ENCODE data around the gene ZFC3H1. TPM values are rescaled to one million over a fixed set of nuclear protein-coding genes. Genes with fewer than 3 reads are reported as not detected.

The ZFC3H1 gene
- total and polyA plus RNA-seq, 9 of the 15 experiments (the other 6 are each of a cell fraction or from before 2014, with no cell fraction given), result 14.8 to 80.5 (median 22.1) TPM

DNA sequence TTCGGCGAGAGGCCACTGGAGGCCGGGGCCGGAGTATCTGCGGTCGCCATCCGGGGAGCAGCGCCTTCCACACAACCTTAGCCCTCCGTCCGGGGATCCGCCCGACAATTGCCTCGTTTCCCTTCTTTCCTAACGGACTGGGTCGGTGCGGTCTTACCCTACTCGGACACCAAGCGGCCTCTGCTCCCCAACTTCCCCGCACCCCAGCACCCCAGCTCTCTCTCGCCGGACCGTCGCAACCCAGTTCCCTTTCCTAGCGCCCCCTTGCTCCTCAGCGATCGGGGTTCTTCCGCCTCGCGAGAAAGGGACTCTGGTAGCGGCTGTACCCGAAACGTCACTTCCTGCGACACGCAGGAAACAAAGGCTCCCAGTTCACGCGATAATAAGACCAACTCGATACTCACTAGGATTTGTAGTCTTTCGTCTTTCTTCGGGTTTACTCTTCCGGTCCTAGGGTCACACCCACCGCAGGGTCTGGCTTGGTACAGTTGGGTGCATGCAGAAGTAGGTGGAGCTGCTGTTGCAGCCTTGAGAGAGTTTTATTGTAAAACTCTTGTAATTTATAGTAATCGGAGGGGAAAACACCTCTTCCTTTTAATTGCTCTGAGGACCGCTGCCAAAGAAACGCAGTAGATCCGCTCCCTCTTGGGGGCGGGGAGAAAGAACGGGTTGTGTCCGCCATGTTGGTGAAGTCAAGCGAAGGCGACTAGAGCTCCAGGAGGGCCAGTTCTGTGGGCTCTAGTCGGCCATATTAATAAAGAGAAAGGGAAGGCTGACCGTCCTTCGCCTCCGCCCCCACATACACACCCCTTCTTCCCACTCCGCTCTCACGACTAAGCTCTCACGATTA is at the start of gene ZFC3H1, which contains the start of gene THAP2 (continued):
- TF ChIP-seq, protein P1, sequence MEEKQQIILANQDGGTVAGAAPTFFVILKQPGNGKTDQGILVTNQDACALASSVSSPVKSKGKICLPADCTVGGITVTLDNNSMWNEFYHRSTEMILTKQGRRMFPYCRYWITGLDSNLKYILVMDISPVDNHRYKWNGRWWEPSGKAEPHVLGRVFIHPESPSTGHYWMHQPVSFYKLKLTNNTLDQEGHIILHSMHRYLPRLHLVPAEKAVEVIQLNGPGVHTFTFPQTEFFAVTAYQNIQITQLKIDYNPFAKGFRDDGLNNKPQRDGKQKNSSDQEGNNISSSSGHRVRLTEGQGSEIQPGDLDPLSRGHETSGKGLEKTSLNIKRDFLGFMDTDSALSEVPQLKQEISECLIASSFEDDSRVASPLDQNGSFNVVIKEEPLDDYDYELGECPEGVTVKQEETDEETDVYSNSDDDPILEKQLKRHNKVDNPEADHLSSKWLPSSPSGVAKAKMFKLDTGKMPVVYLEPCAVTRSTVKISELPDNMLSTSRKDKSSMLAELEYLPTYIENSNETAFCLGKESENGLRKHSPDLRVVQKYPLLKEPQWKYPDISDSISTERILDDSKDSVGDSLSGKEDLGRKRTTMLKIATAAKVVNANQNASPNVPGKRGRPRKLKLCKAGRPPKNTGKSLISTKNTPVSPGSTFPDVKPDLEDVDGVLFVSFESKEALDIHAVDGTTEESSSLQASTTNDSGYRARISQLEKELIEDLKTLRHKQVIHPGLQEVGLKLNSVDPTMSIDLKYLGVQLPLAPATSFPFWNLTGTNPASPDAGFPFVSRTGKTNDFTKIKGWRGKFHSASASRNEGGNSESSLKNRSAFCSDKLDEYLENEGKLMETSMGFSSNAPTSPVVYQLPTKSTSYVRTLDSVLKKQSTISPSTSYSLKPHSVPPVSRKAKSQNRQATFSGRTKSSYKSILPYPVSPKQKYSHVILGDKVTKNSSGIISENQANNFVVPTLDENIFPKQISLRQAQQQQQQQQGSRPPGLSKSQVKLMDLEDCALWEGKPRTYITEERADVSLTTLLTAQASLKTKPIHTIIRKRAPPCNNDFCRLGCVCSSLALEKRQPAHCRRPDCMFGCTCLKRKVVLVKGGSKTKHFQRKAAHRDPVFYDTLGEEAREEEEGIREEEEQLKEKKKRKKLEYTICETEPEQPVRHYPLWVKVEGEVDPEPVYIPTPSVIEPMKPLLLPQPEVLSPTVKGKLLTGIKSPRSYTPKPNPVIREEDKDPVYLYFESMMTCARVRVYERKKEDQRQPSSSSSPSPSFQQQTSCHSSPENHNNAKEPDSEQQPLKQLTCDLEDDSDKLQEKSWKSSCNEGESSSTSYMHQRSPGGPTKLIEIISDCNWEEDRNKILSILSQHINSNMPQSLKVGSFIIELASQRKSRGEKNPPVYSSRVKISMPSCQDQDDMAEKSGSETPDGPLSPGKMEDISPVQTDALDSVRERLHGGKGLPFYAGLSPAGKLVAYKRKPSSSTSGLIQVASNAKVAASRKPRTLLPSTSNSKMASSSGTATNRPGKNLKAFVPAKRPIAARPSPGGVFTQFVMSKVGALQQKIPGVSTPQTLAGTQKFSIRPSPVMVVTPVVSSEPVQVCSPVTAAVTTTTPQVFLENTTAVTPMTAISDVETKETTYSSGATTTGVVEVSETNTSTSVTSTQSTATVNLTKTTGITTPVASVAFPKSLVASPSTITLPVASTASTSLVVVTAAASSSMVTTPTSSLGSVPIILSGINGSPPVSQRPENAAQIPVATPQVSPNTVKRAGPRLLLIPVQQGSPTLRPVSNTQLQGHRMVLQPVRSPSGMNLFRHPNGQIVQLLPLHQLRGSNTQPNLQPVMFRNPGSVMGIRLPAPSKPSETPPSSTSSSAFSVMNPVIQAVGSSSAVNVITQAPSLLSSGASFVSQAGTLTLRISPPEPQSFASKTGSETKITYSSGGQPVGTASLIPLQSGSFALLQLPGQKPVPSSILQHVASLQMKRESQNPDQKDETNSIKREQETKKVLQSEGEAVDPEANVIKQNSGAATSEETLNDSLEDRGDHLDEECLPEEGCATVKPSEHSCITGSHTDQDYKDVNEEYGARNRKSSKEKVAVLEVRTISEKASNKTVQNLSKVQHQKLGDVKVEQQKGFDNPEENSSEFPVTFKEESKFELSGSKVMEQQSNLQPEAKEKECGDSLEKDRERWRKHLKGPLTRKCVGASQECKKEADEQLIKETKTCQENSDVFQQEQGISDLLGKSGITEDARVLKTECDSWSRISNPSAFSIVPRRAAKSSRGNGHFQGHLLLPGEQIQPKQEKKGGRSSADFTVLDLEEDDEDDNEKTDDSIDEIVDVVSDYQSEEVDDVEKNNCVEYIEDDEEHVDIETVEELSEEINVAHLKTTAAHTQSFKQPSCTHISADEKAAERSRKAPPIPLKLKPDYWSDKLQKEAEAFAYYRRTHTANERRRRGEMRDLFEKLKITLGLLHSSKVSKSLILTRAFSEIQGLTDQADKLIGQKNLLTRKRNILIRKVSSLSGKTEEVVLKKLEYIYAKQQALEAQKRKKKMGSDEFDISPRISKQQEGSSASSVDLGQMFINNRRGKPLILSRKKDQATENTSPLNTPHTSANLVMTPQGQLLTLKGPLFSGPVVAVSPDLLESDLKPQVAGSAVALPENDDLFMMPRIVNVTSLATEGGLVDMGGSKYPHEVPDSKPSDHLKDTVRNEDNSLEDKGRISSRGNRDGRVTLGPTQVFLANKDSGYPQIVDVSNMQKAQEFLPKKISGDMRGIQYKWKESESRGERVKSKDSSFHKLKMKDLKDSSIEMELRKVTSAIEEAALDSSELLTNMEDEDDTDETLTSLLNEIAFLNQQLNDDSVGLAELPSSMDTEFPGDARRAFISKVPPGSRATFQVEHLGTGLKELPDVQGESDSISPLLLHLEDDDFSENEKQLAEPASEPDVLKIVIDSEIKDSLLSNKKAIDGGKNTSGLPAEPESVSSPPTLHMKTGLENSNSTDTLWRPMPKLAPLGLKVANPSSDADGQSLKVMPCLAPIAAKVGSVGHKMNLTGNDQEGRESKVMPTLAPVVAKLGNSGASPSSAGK (IDR thresholded peaks at IDR 0.05), result no peak
- peak in 1 of 2 experiments; percentile 11 for TF ChIP-seq E2F6 (IDR thresholded peaks at IDR 0.05; ENCODE audit: borderline replicate concordance in 1 of 2, extremely low read depth in 1 of 2, insufficient read depth in 1 of 2, insufficient read length in 1 of 2, low read depth in 1 of 2, low read length in 1 of 2, poor library complexity in 1 of 2, severe bottlenecking in 1 of 2)
- peak; percentile 59 for TF ChIP-seq RBM25 (IDR thresholded peaks at IDR 0.05; ENCODE audit: low read depth, low read length, severe bottlenecking)
- no peak for TF ChIP-seq RAD51 (IDR thresholded peaks at IDR 0.05; ENCODE audit: borderline replicate concordance, low read depth)
- TF ChIP-seq CREM (IDR thresholded peaks at IDR 0.05; ENCODE audit: low read depth), result peak; percentile 98
- no peak for TF ChIP-seq ZNF324 (CRISPR knock-in tag; IDR thresholded peaks at IDR 0.05)
- no peak for TF ChIP-seq ZNF778 (CRISPR knock-in tag; IDR thresholded peaks at IDR 0.05)
- TF ChIP-seq, protein P2, sequence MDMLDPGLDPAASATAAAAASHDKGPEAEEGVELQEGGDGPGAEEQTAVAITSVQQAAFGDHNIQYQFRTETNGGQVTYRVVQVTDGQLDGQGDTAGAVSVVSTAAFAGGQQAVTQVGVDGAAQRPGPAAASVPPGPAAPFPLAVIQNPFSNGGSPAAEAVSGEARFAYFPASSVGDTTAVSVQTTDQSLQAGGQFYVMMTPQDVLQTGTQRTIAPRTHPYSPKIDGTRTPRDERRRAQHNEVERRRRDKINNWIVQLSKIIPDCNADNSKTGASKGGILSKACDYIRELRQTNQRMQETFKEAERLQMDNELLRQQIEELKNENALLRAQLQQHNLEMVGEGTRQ (CRISPR knock-in tag; IDR thresholded peaks at IDR 0.05), result no peak

Measured in K562 (cell line).